GM18502 (cell line): Measurements from ENCODE around the gene VEGFC.

Experiments used
- ATAC-seq: cut with Tn5 transposase; IDR thresholded peaks from one replicate; pipeline ENCODE4 v1.9.1; 2021; ENCODE audit warnings: mild to moderate bottlenecking; ENCODE audit not compliant: unreplicated experiment, poor library complexity

The VEGFC gene

GRCh38 chr4:176774852-176775251 lies 17.9 kb downstream of the VEGFC start:
- ATAC-seq, result no peak

GRCh38 chr4:176769514-176769913 lies 23.2 kb downstream of the VEGFC start:
- no peak for ATAC-seq

- no peak for ATAC-seq
These were observed 25.5 kb downstream of the VEGFC start for GRCh38 chr4:176767183-176767582.

- no peak for ATAC-seq
These were observed 29.9 kb downstream of the VEGFC start for GRCh38 chr4:176762661-176763308.

- no peak for ATAC-seq
These were observed 30.9 kb downstream of the VEGFC start for GRCh38 chr4:176761872-176762271.

- ATAC-seq, result no peak
These were observed 32.3 kb downstream of the VEGFC start for GRCh38 chr4:176760471-176760870.

- ATAC-seq, result no peak
These were observed 34.0 kb downstream of the VEGFC start for GRCh38 chr4:176758731-176759130.

GRCh38 chr4:176758323-176758722 lies 34.4 kb downstream of the VEGFC start:
- ATAC-seq, result no peak

GRCh38 chr4:176755613-176756012 lies 37.1 kb downstream of the VEGFC start:
- ATAC-seq, result no peak

- ATAC-seq, result no peak
These were observed 37.7 kb downstream of the VEGFC start for GRCh38 chr4:176755001-176755400.

- ATAC-seq, result no peak
These were observed 39.7 kb downstream of the VEGFC start for GRCh38 chr4:176753049-176753448.

GRCh38 chr4:176752191-176752749 lies 40.5 kb downstream of the VEGFC start:
- no peak for ATAC-seq

- no peak for ATAC-seq
These were observed 41.7 kb downstream of the VEGFC start for GRCh38 chr4:176751061-176751460.

GRCh38 chr4:176746846-176747245 lies 45.9 kb downstream of the VEGFC start:
- ATAC-seq, result no peak

- ATAC-seq, result no peak
These were observed 46.8 kb downstream of the VEGFC start for GRCh38 chr4:176745902-176746301.

GRCh38 chr4:176744091-176744490 lies 48.6 kb downstream of the VEGFC start:
- no peak for ATAC-seq

- no peak for ATAC-seq
These were observed 50.5 kb downstream of the VEGFC start for GRCh38 chr4:176742211-176742610.

GRCh38 chr4:176741253-176741652 lies 51.5 kb downstream of the VEGFC start:
- ATAC-seq, result no peak

- ATAC-seq, result no peak
These were observed 57.4 kb downstream of the VEGFC start for GRCh38 chr4:176735300-176735699.

GRCh38 chr4:176734461-176734860 lies 58.3 kb downstream of the VEGFC start:
- no peak for ATAC-seq

GRCh38 chr4:176729489-176729888 lies 63.2 kb downstream of the VEGFC start:
- no peak for ATAC-seq

- no peak for ATAC-seq
These were observed 65.9 kb downstream of the VEGFC start for GRCh38 chr4:176726803-176727202.
